Measurements from ENCODE around the gene SLC25A46.

GRCh38 chr5:110784901-110785300, 46.1 kb downstream of the SLC25A46 start:
- no peak for TF ChIP-seq POLR2AphosphoS5 (IDR thresholded peaks at IDR 0.05; ENCODE audit: low read depth, low read length)
- TF ChIP-seq TAF1 (IDR thresholded peaks at IDR 0.05; ENCODE audit: borderline replicate concordance, insufficient read depth, low read length), result no peak
- TF ChIP-seq REST (IDR thresholded peaks at IDR 0.05; ENCODE audit: insufficient read depth in 1 of 2, low read depth in 2 of 2, low read length in 2 of 2), result no peak

Measured in PFSK-1 (cell line).